ENCODE measurements around the gene LEO1. TPM values are rescaled to one million over a fixed set of nuclear protein-coding genes. Genes with fewer than 3 reads are reported as not detected.

The LEO1 gene
- total RNA-seq = 16.8 TPM

GRCh38 chr15:51971375-51972133 lies at the start of gene LEO1:
Gene LEO1 (minus strand): TSS chr15:51971778. CDS start chr15:51971745, 33 bp downstream.
- ATAC-seq = peak; percentile 98

- ATAC-seq = peak; percentile 24
Measured at GRCh38 chr15:52021128-52021671, 49.6 kb upstream of the LEO1 start.

GRCh38 chr15:52020221-52021085 lies 48.9 kb upstream of the LEO1 start:
- no peak for ATAC-seq

GRCh38 chr15:52019394-52020220 lies 48.0 kb upstream of the LEO1 start:
- ATAC-seq = peak; percentile 88

GRCh38 chr15:52018693-52019393 lies 47.3 kb upstream of the LEO1 start, which contains the start of gene MAPK6:
Gene MAPK6 (plus strand): TSS chr15:52019219. CDS start chr15:52046461, 27,242 bp downstream.
- ATAC-seq = peak; percentile 94

- ATAC-seq = no peak
Measured at GRCh38 chr15:52018244-52018643, 46.7 kb upstream of the LEO1 start.

- no peak for ATAC-seq
Measured at GRCh38 chr15:52016316-52016715, 44.7 kb upstream of the LEO1 start.

- no peak for ATAC-seq
Measured at GRCh38 chr15:52014616-52015015, 43.0 kb upstream of the LEO1 start.

GRCh38 chr15:52013151-52013791 lies 41.7 kb upstream of the LEO1 start:
- peak; percentile 55 for ATAC-seq

- ATAC-seq = no peak
Measured at GRCh38 chr15:52012210-52012609, 40.6 kb upstream of the LEO1 start.

- ATAC-seq = no peak
Measured at GRCh38 chr15:52011711-52012144, 40.1 kb upstream of the LEO1 start.

GRCh38 chr15:52010633-52011595 lies 39.3 kb upstream of the LEO1 start:
- ATAC-seq = peak; percentile 67

GRCh38 chr15:52008698-52009434 lies 37.3 kb upstream of the LEO1 start:
- ATAC-seq = no peak

GRCh38 chr15:52008359-52008697 lies 36.8 kb upstream of the LEO1 start:
- ATAC-seq = no peak

GRCh38 chr15:52006702-52007340 lies 35.2 kb upstream of the LEO1 start:
- no peak for ATAC-seq

GRCh38 chr15:52005748-52006701 lies 34.4 kb upstream of the LEO1 start:
- peak; percentile 47 for ATAC-seq

- ATAC-seq = peak; percentile 31
Measured at GRCh38 chr15:52004806-52005205, 33.2 kb upstream of the LEO1 start.

Data from esophagus mucosa (tissue), 1 donor.